D721Med (cell line): ENCODE data around the gene AMN.

Source experiments
- DNase-seq: peaks from one replicate; pipeline ENCODE4 v3.0.0; 2011; ENCODE audit warnings: low spot score; ENCODE audit not compliant: insufficient read length
- FAIRE-seq: peaks from 2 replicates; lab custom pipeline; 2011; peaks lifted over from hg19 to GRCh38; lab: Jason Lieb, UNC
- CTCF ChIP-seq: IDR thresholded peaks from 2 replicates; pipeline ENCODE4 v1.5.1; 2012; ENCODE audit warnings: mild to moderate bottlenecking, control low read depth; ENCODE audit not compliant: insufficient read depth; ENCODE audit errors: missing control alignments

AMN gene

GRCh38 chr14:102920273-102920997, 2.0 kb upstream of the AMN start:
- FAIRE-seq (no peak), DNase-seq (no peak)
- TF ChIP-seq CTCF, result no peak

- FAIRE-seq (no peak), DNase-seq (no peak)
- no peak for TF ChIP-seq CTCF
Measured at GRCh38 chr14:102920998-102921304, 1.5 kb upstream of the AMN start.

GRCh38 chr14:102923201-102923924, 900 bp downstream of the AMN start:
- DNase-seq, result no peak
- no peak for FAIRE-seq
- no peak for TF ChIP-seq CTCF

GRCh38 chr14:102923925-102924486, 1.5 kb downstream of the AMN start:
- FAIRE-seq, result no peak
- TF ChIP-seq CTCF, result no peak
- no peak for DNase-seq

GRCh38 chr14:102924632-102925588, 2.4 kb downstream of the AMN start:
- no peak for TF ChIP-seq CTCF
- no peak for FAIRE-seq
- DNase-seq, result no peak

- no peak for DNase-seq
- no peak for FAIRE-seq
- no peak for TF ChIP-seq CTCF
Measured at GRCh38 chr14:102925646-102926045, 3.2 kb downstream of the AMN start.
